MM.1S (cell line): ENCODE results near the gene AMPD2.

ENCODE experiments used
- DNase-seq: peaks from one replicate; pipeline ENCODE4 v3.0.0-alpha.2; 2015
- H2AFZ ChIP-seq: fragments of 300-600 bp; sonication (generic); 2 replicates; pipeline ENCODE4 v1.6.0; 2016; ENCODE audit warnings: antibody characterized with exemption, low read length
- H3F3A ChIP-seq: fragments of 300-600 bp; sonication (generic); 2 replicates; pipeline ENCODE4 v1.6.1; 2016; ENCODE audit warnings: mild to moderate bottlenecking, antibody characterized with exemption, low read length, moderate library complexity, mixed read lengths; ENCODE audit not compliant: insufficient read depth
- H3K27ac ChIP-seq: fragments of 300-600 bp; sonication (generic); 2 replicates; pipeline ENCODE4 v1.5.1; 2016; ENCODE audit warnings: mild to moderate bottlenecking, low read length
- H3K27me3 ChIP-seq: fragments of 300-600 bp; sonication (generic); replicated peaks from 2 replicates; pipeline ENCODE4 v1.6.0; 2016; ENCODE audit warnings: low read length; ENCODE audit not compliant: insufficient read depth
- H3K36me3 ChIP-seq: fragments of 300-600 bp; sonication (generic); replicated peaks from 2 replicates; pipeline ENCODE4 v1.6.1; 2016; ENCODE audit warnings: mild to moderate bottlenecking, low read length, mixed read lengths; ENCODE audit not compliant: insufficient read depth
- H3K4me1 ChIP-seq: fragments of 300-600 bp; sonication (generic); 2 replicates; pipeline ENCODE4 v1.6.1; 2016; ENCODE audit warnings: low read length, mixed read lengths
- H3K4me2 ChIP-seq: fragments of 300-600 bp; sonication (generic); 2 replicates; pipeline ENCODE4 v1.6.0; 2016; ENCODE audit warnings: low read depth, low read length
- H3K4me3 ChIP-seq: fragments of 300-600 bp; sonication (generic); 2 replicates; pipeline ENCODE4 v1.5.1; 2016; ENCODE audit warnings: low read length, mixed read lengths
- H3K79me2 ChIP-seq: fragments of 300-600 bp; sonication (generic); 2 replicates; pipeline ENCODE4 v1.6.1; 2016; ENCODE audit warnings: mixed run types, low read length, mixed read lengths
- H3K9ac ChIP-seq: fragments of 300-600 bp; sonication (generic); 2 replicates; pipeline ENCODE4 v1.6.1; 2016; ENCODE audit warnings: low read length, mixed read lengths
- H3K9me2 ChIP-seq: fragments of 300-600 bp; sonication (generic); replicated peaks from 2 replicates; pipeline ENCODE4 v1.6.1; 2016; ENCODE audit warnings: mild to moderate bottlenecking, low read length, mixed read lengths; ENCODE audit not compliant: insufficient read depth
- H3K9me3 ChIP-seq: fragments of 300-600 bp; sonication (generic); replicated peaks from 2 replicates; pipeline ENCODE4 v1.6.1; 2016; ENCODE audit warnings: mild to moderate bottlenecking, low read length, mixed read lengths; ENCODE audit not compliant: insufficient read depth
- H4K20me1 ChIP-seq: fragments of 300-600 bp; sonication (generic); 2 replicates; pipeline ENCODE4 v1.6.1; 2016; ENCODE audit warnings: mild to moderate bottlenecking, low read length, moderate library complexity, mixed read lengths; ENCODE audit not compliant: insufficient read depth
- EZH2 ChIP-seq: fragments of 300-600 bp; sonication (generic); optimal IDR thresholded peaks from 2 replicates; pipeline ENCODE3; 2017; ENCODE audit warnings: low read depth, mild to moderate bottlenecking, antibody characterized with exemption, low read length, mixed read lengths
- EZH2phosphoT487 ChIP-seq: fragments of 300-600 bp; sonication (generic); IDR thresholded peaks from 2 replicates; pipeline ENCODE4 v1.6.1; 2018; ENCODE audit warnings: antibody characterized with exemption, low read length
- TF ChIP-seq, protein P1 (sequence below): fragments of 300-600 bp; sonication (generic); IDR thresholded peaks from 2 replicates; pipeline ENCODE4 v1.5.1; 2016; ENCODE audit warnings: antibody characterized with exemption, low read length, mixed read lengths

Gene AMPD2

DNA sequence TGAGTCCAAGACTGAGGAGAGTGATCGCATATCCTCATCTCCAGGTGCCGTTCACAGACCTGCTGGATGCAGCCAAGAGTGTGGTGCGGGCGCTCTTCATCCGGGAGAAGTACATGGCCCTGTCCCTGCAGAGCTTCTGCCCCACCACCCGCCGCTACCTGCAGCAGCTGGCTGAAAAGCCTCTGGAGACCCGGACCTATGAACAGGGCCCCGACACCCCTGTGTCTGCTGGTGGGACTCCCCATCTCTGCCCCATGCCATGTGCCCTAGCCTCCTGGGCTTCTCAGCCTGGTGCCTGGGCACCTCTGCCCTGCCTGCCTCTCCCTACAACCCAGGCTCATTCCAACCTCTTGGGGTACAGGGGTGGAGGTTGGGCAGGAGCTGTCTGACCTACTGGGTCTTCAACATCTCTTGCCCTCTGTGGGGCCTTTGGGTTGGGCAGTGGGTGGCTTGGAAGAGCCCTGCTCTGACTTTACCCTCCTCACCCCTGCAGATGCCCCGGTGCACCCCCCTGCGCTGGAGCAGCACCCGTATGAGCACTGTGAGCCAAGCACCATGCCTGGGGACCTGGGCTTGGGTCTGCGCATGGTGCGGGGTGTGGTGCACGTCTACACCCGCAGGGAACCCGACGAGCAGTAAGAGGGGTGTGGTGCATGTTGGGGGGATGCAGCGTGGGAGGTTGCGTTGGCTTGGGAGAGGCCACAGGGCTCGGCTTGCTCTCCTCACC, 7.2 kb downstream of the AMPD2 start:
- Histone ChIP-seq H3K9me2 (no peaks in the 10 kb centered on the region), H3K9me3 (no peaks in the 10 kb centered on the region), H3F3A (no peaks in the 10 kb centered on the region), H3K4me3 (no peak overlapping the region), H3K36me3 (no peaks in the 10 kb centered on the region), H3K4me2 (no peak overlapping the region), H2AFZ (no peak overlapping the region), H3K9ac (no peak overlapping the region), H3K4me1 (no peaks in the 10 kb centered on the region), H4K20me1 (no peaks in the 10 kb centered on the region), H3K27me3 (no peaks in the 10 kb centered on the region), H3K79me2 (peaks cover 18% of the 10 kb centered on the region), H3K27ac (no peak overlapping the region)
- no peak for DNase-seq
- no peak for TF ChIP-seq EZH2
- TF ChIP-seq EZH2phosphoT487, result no peak
- TF ChIP-seq, protein P1, sequence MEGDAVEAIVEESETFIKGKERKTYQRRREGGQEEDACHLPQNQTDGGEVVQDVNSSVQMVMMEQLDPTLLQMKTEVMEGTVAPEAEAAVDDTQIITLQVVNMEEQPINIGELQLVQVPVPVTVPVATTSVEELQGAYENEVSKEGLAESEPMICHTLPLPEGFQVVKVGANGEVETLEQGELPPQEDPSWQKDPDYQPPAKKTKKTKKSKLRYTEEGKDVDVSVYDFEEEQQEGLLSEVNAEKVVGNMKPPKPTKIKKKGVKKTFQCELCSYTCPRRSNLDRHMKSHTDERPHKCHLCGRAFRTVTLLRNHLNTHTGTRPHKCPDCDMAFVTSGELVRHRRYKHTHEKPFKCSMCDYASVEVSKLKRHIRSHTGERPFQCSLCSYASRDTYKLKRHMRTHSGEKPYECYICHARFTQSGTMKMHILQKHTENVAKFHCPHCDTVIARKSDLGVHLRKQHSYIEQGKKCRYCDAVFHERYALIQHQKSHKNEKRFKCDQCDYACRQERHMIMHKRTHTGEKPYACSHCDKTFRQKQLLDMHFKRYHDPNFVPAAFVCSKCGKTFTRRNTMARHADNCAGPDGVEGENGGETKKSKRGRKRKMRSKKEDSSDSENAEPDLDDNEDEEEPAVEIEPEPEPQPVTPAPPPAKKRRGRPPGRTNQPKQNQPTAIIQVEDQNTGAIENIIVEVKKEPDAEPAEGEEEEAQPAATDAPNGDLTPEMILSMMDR, result no peak

DNA sequence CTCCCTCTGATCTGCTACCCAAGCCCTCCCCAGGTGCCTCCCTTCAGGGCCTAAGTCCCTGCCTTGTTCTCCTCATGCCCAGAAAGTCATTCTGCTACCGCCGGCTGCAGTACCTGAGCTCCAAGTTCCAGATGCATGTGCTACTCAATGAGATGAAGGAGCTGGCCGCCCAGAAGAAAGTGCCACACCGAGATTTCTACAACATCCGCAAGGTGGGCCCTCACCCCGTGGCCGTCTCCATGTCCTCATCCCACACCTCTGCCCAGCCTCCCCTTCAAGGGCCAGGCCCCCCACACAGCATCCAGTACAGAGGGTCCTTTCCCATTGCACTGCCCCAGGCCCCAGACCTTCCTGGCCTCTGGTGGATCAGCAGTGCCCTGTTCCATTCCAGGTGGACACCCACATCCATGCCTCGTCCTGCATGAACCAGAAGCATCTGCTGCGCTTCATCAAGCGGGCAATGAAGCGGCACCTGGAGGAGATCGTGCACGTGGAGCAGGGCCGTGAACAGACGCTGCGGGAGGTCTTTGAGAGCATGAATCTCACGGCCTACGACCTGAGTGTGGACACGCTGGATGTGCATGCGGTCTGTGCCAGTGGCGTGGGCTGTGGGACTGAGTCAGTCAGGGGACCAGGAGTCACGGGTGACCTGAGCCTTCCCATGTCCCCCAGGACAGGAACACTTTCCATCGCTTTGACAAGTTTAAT, 8.2 kb downstream of the AMPD2 start:
- Histone ChIP-seq H3K4me3 (no peak overlapping the region), H2AFZ (no peak overlapping the region), H3K27ac (no peak overlapping the region), H3K9me3 (no peaks in the 10 kb centered on the region), H4K20me1 (no peaks in the 10 kb centered on the region), H3K36me3 (no peaks in the 10 kb centered on the region), H3K9ac (no peak overlapping the region), H3K4me1 (no peaks in the 10 kb centered on the region), H3K27me3 (no peaks in the 10 kb centered on the region), H3K4me2 (no peak overlapping the region), H3K9me2 (no peaks in the 10 kb centered on the region), H3F3A (no peaks in the 10 kb centered on the region), H3K79me2 (peaks cover 8% of the 10 kb centered on the region)
- DNase-seq, result no peak
- TF ChIP-seq, protein P1, result no peak
- TF ChIP-seq EZH2, result no peak
- TF ChIP-seq EZH2phosphoT487, result no peak

DNA sequence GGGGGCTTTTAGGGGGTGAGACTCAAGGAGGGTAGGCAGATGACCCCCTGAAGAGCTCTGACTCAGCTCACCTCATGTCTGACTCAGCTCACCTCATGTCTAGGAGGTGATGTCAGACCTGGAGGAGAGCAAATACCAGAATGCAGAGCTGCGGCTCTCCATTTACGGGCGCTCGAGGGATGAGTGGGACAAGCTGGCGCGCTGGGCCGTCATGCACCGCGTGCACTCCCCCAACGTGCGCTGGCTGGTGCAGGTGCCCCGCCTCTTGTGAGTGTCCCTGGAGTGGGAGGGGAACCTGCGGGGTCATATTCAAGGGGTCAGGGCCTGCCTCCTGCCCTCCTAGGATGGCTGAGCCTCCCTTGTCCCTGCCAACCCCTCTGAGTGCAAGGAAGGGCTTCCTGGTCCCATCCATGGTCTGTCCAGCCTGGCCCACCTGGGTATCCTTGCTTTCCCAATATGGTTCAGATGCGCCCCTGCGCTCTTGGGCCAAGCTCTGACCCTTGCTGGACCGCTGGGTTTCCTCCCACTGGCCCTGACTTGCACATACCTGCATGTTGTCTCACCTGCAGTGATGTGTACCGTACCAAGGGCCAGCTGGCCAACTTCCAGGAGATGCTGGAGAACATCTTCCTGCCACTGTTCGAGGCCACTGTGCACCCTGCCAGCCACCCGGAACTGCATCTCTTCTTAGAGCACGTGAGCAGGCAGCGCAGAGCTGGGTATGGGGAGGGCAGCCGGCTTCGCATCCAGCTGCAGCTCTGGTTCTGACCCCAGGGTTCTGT, 9.1 kb downstream of the AMPD2 start:
- no peaks in the 10 kb centered on the region for H3K9me2 ChIP-seq
- H3K4me2 ChIP-seq, result no peak overlapping the region
- H3K27ac ChIP-seq, result no peak overlapping the region
- H3F3A ChIP-seq, result no peaks in the 10 kb centered on the region
- no peaks in the 10 kb centered on the region for H3K36me3 ChIP-seq
- H2AFZ ChIP-seq, result no peak overlapping the region
- H3K9me3 ChIP-seq, result no peaks in the 10 kb centered on the region
- no peak overlapping the region for H3K4me3 ChIP-seq
- H3K79me2 ChIP-seq, result peaks cover 3% of the 10 kb centered on the region; the same call in 1 of the 2 replicates
- TF ChIP-seq EZH2 (no peak), EZH2phosphoT487 (no peak)
- TF ChIP-seq, protein P1, result no peak
- H3K9ac ChIP-seq, result no peak overlapping the region
- no peaks in the 10 kb centered on the region for H3K27me3 ChIP-seq
- DNase-seq, result no peak
- H4K20me1 ChIP-seq, result no peaks in the 10 kb centered on the region
- H3K4me1 ChIP-seq, result no peaks in the 10 kb centered on the region
